Measurements from ENCODE around the gene KBTBD4. TPM values are rescaled to one million over a fixed set of nuclear protein-coding genes. Genes with fewer than 3 reads are reported as not detected.

KBTBD4 gene
- total RNA-seq, 1 experiment from 2014 or later = 11.0 TPM

- H3K9me3 ChIP-seq (ENCODE audit: low read length) = no peaks in the 10 kb centered on the region
- no peaks in the 10 kb centered on the region for H3K36me3 ChIP-seq (ENCODE audit: insufficient read depth, low read length)
- no peak within 1 kb of the TSS for H3K9ac ChIP-seq (ENCODE audit: low read length)
- no peak within 1 kb of the TSS for H3K4me3 ChIP-seq (ENCODE audit: low read length)
- no peaks in the 10 kb centered on the region for H3K9me2 ChIP-seq (replicated peaks; ENCODE audit: insufficient read depth, low read length)
- H3K27ac ChIP-seq (ENCODE audit: low read length) = no peak within 1 kb of the TSS
- H3K4me2 ChIP-seq (ENCODE audit: low read depth, low read length, poor library complexity, severe bottlenecking) = no peak within 1 kb of the TSS
- H2AFZ ChIP-seq (ENCODE audit: low read length) = no peak within 1 kb of the TSS
- no peaks in the 10 kb centered on the region for H3K4me1 ChIP-seq (ENCODE audit: low read length)
- no peaks in the 10 kb centered on the region for H3K27me3 ChIP-seq (ENCODE audit: low read length)
- DNase-seq = no peak
- H4K20me1 ChIP-seq (ENCODE audit: insufficient read depth, low read depth, low read length) = no peaks in the 10 kb centered on the region
- H3K79me2 ChIP-seq (ENCODE audit: low read length) = no peaks in the 10 kb centered on the region
These were observed 15.4 kb upstream of the KBTBD4 start, which contains the start of gene C1QTNF4 for GRCh38 chr11:47593934-47594855. TSS of gene C1QTNF4 (minus strand) at chr11:47594411. CDS start at chr11:47590810, 3,601 bp downstream.

GRCh38 chr11:47593492-47593933 is 14.7 kb upstream of the KBTBD4 start:
- H4K20me1 ChIP-seq (ENCODE audit: insufficient read depth, low read depth, low read length) = no peaks in the 10 kb centered on the region
- no peak overlapping the region for H3K9ac ChIP-seq (ENCODE audit: low read length)
- H2AFZ ChIP-seq (ENCODE audit: low read length) = no peak overlapping the region
- DNase-seq = no peak
- no peaks in the 10 kb centered on the region for H3K4me1 ChIP-seq (ENCODE audit: low read length)
- no peaks in the 10 kb centered on the region for H3K9me3 ChIP-seq (ENCODE audit: low read length)
- H3K79me2 ChIP-seq (ENCODE audit: low read length) = no peaks in the 10 kb centered on the region
- H3K4me3 ChIP-seq (ENCODE audit: low read length) = no peak overlapping the region
- H3K36me3 ChIP-seq (ENCODE audit: insufficient read depth, low read length) = no peaks in the 10 kb centered on the region
- H3K4me2 ChIP-seq (ENCODE audit: low read depth, low read length, poor library complexity, severe bottlenecking) = no peak overlapping the region
- H3K27ac ChIP-seq (ENCODE audit: low read length) = no peak overlapping the region
- H3K27me3 ChIP-seq (ENCODE audit: low read length) = no peaks in the 10 kb centered on the region
- no peaks in the 10 kb centered on the region for H3K9me2 ChIP-seq (replicated peaks; ENCODE audit: insufficient read depth, low read length)

GRCh38 chr11:47592970-47593369 is 14.2 kb upstream of the KBTBD4 start:
- Histone ChIP-seq H2AFZ (ENCODE audit: low read length) (no peak overlapping the region), H3K9ac (ENCODE audit: low read length) (no peak overlapping the region), H3K4me3 (ENCODE audit: low read length) (no peak overlapping the region), H3K79me2 (ENCODE audit: low read length) (no peaks in the 10 kb centered on the region), H3K9me3 (ENCODE audit: low read length) (no peaks in the 10 kb centered on the region), H4K20me1 (ENCODE audit: insufficient read depth, low read depth, low read length) (no peaks in the 10 kb centered on the region), H3K4me1 (ENCODE audit: low read length) (no peaks in the 10 kb centered on the region), H3K9me2 (replicated peaks; ENCODE audit: insufficient read depth, low read length) (no peaks in the 10 kb centered on the region), H3K4me2 (ENCODE audit: low read depth, low read length, poor library complexity, severe bottlenecking) (no peak overlapping the region), H3K27ac (ENCODE audit: low read length) (no peak overlapping the region), H3K27me3 (ENCODE audit: low read length) (no peaks in the 10 kb centered on the region), H3K36me3 (ENCODE audit: insufficient read depth, low read length) (no peaks in the 10 kb centered on the region)
- no peak for DNase-seq

GRCh38 chr11:47592251-47592650 is 13.5 kb upstream of the KBTBD4 start:
- Histone ChIP-seq H3K4me1 (ENCODE audit: low read length) (no peaks in the 10 kb centered on the region), H3K27me3 (ENCODE audit: low read length) (no peaks in the 10 kb centered on the region), H3K9me2 (replicated peaks; ENCODE audit: insufficient read depth, low read length) (no peaks in the 10 kb centered on the region), H3K36me3 (ENCODE audit: insufficient read depth, low read length) (no peaks in the 10 kb centered on the region), H2AFZ (ENCODE audit: low read length) (no peak overlapping the region), H4K20me1 (ENCODE audit: insufficient read depth, low read depth, low read length) (no peaks in the 10 kb centered on the region), H3K4me3 (ENCODE audit: low read length) (no peak overlapping the region), H3K9me3 (ENCODE audit: low read length) (no peaks in the 10 kb centered on the region), H3K9ac (ENCODE audit: low read length) (no peak overlapping the region), H3K4me2 (ENCODE audit: low read depth, low read length, poor library complexity, severe bottlenecking) (no peak overlapping the region), H3K27ac (ENCODE audit: low read length) (no peak overlapping the region), H3K79me2 (ENCODE audit: low read length) (no peaks in the 10 kb centered on the region)
- no peak for DNase-seq

GRCh38 chr11:47591764-47592163 is 13.0 kb upstream of the KBTBD4 start:
- Histone ChIP-seq H4K20me1 (ENCODE audit: insufficient read depth, low read depth, low read length) (no peaks in the 10 kb centered on the region), H3K27me3 (ENCODE audit: low read length) (no peaks in the 10 kb centered on the region), H3K4me1 (ENCODE audit: low read length) (no peaks in the 10 kb centered on the region), H3K79me2 (ENCODE audit: low read length) (no peaks in the 10 kb centered on the region), H3K27ac (ENCODE audit: low read length) (no peak overlapping the region), H3K9me2 (replicated peaks; ENCODE audit: insufficient read depth, low read length) (no peaks in the 10 kb centered on the region), H3K4me3 (ENCODE audit: low read length) (no peak overlapping the region), H3K4me2 (ENCODE audit: low read depth, low read length, poor library complexity, severe bottlenecking) (no peak overlapping the region), H3K9ac (ENCODE audit: low read length) (no peak overlapping the region), H3K9me3 (ENCODE audit: low read length) (no peaks in the 10 kb centered on the region), H2AFZ (ENCODE audit: low read length) (no peak overlapping the region), H3K36me3 (ENCODE audit: insufficient read depth, low read length) (no peaks in the 10 kb centered on the region)
- no peak for DNase-seq

- H3K9ac ChIP-seq (ENCODE audit: low read length) = no peak overlapping the region
- H3K27me3 ChIP-seq (ENCODE audit: low read length) = no peaks in the 10 kb centered on the region
These were observed 11.4 kb upstream of the KBTBD4 start for GRCh38 chr11:47589977-47590861.

GRCh38 chr11:47589584-47589976 is 10.8 kb upstream of the KBTBD4 start:
- H3K27me3 ChIP-seq (ENCODE audit: low read length) = no peaks in the 10 kb centered on the region
- H2AFZ ChIP-seq (ENCODE audit: low read length) = no peak overlapping the region
- H3K9me2 ChIP-seq (replicated peaks; ENCODE audit: insufficient read depth, low read length) = no peaks in the 10 kb centered on the region
- no peaks in the 10 kb centered on the region for H3K9me3 ChIP-seq (ENCODE audit: low read length)
- no peaks in the 10 kb centered on the region for H3K4me1 ChIP-seq (ENCODE audit: low read length)
- H3K79me2 ChIP-seq (ENCODE audit: low read length) = no peaks in the 10 kb centered on the region
- H3K36me3 ChIP-seq (ENCODE audit: insufficient read depth, low read length) = no peaks in the 10 kb centered on the region
- no peak overlapping the region for H3K4me3 ChIP-seq (ENCODE audit: low read length)
- H3K4me2 ChIP-seq (ENCODE audit: low read depth, low read length, poor library complexity, severe bottlenecking) = no peak overlapping the region
- H4K20me1 ChIP-seq (ENCODE audit: insufficient read depth, low read depth, low read length) = no peaks in the 10 kb centered on the region
- no peak overlapping the region for H3K9ac ChIP-seq (ENCODE audit: low read length)
- no peak overlapping the region for H3K27ac ChIP-seq (ENCODE audit: low read length)
- no peak for DNase-seq

More at GRCh38 chr11:47589977-47590861, 11.4 kb upstream of the KBTBD4 start:
- H3K4me2 ChIP-seq (ENCODE audit: low read depth, low read length, poor library complexity, severe bottlenecking) = no peak overlapping the region
- no peaks in the 10 kb centered on the region for H4K20me1 ChIP-seq (ENCODE audit: insufficient read depth, low read depth, low read length)
- no peak overlapping the region for H2AFZ ChIP-seq (ENCODE audit: low read length)
- no peaks in the 10 kb centered on the region for H3K79me2 ChIP-seq (ENCODE audit: low read length)
- H3K27ac ChIP-seq (ENCODE audit: low read length) = no peak overlapping the region
- H3K36me3 ChIP-seq (ENCODE audit: insufficient read depth, low read length) = no peaks in the 10 kb centered on the region
- no peaks in the 10 kb centered on the region for H3K9me3 ChIP-seq (ENCODE audit: low read length)
- H3K9me2 ChIP-seq (replicated peaks; ENCODE audit: insufficient read depth, low read length) = no peaks in the 10 kb centered on the region
- no peak for DNase-seq
- no peaks in the 10 kb centered on the region for H3K4me1 ChIP-seq (ENCODE audit: low read length)
- H3K4me3 ChIP-seq (ENCODE audit: low read length) = no peak overlapping the region

GRCh38 chr11:47589118-47589517 is 10.3 kb upstream of the KBTBD4 start:
- no peaks in the 10 kb centered on the region for H4K20me1 ChIP-seq (ENCODE audit: insufficient read depth, low read depth, low read length)
- H3K4me2 ChIP-seq (ENCODE audit: low read depth, low read length, poor library complexity, severe bottlenecking) = no peak overlapping the region
- DNase-seq = no peak
- H3K36me3 ChIP-seq (ENCODE audit: insufficient read depth, low read length) = no peaks in the 10 kb centered on the region
- no peak overlapping the region for H3K27ac ChIP-seq (ENCODE audit: low read length)
- no peak overlapping the region for H2AFZ ChIP-seq (ENCODE audit: low read length)
- H3K27me3 ChIP-seq (ENCODE audit: low read length) = no peaks in the 10 kb centered on the region
- no peaks in the 10 kb centered on the region for H3K79me2 ChIP-seq (ENCODE audit: low read length)
- H3K9me2 ChIP-seq (replicated peaks; ENCODE audit: insufficient read depth, low read length) = no peaks in the 10 kb centered on the region
- H3K4me1 ChIP-seq (ENCODE audit: low read length) = no peaks in the 10 kb centered on the region
- no peak overlapping the region for H3K9ac ChIP-seq (ENCODE audit: low read length)
- no peak overlapping the region for H3K4me3 ChIP-seq (ENCODE audit: low read length)
- no peaks in the 10 kb centered on the region for H3K9me3 ChIP-seq (ENCODE audit: low read length)

Measured in Karpas-422 (cell line).